Left renal pelvis (tissue), 4 donors: ENCODE data around the gene HIBADH. TPM values are rescaled to one million over a fixed set of nuclear protein-coding genes. Genes with fewer than 3 reads are reported as not detected.
A peak's percentile ranks its signal among the peaks of the same experiment; 100 is the strongest.
"Not testable (repeated sequence)": the region's sequence is repeated elsewhere in the genome, so short reads cannot be mapped to it uniquely, and the experiment has no call there.

ENCODE experiments used
- DNase-seq, 4 donors: peaks; one replicate each; pipeline ENCODE4 v3.0.0-alpha.2; 2013; ENCODE audit warnings: low read depth in 4 of 4, low spot score in 3 of 4
- polyA plus RNA-seq, 4 donors: library from polyadenylated mRNA; unstranded; fragments of 120-200 nt; gene quantifications; one replicate each; pipeline ENCODE4 v1.2.1, GENCODE V29; 2013; ENCODE audit not compliant: insufficient read length in 4 of 4

The HIBADH gene
- polyA plus RNA-seq, 4 donors: 47.8 to 103 (median 87.4) TPM

GRCh38 chr7:27515933-27516332, 146.8 kb downstream of the HIBADH start:
- DNase-seq: no peak

- DNase-seq: no peak
Observed at GRCh38 chr7:27514861-27515260, 147.8 kb downstream of the HIBADH start.

DNA sequence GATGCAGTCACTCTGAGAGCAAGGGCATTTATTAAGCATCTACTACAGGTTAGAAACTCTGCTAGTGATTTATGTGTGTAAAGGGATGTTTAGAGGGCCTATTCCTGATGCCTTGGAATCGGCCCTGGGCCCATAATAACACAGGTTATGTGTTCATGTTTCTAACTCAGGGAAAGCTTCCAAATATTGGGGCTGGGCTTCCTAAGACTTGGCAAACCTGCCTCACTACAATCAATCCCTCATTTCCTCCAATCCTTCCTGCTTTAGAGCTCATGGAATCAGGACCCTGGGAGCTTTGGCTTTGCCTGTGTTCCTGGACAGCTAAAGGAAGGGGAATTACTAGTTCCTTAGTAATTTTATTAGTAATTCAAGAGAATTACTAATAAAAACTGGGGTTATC, 148.8 kb downstream of the HIBADH start:
- no peak for DNase-seq

DNA sequence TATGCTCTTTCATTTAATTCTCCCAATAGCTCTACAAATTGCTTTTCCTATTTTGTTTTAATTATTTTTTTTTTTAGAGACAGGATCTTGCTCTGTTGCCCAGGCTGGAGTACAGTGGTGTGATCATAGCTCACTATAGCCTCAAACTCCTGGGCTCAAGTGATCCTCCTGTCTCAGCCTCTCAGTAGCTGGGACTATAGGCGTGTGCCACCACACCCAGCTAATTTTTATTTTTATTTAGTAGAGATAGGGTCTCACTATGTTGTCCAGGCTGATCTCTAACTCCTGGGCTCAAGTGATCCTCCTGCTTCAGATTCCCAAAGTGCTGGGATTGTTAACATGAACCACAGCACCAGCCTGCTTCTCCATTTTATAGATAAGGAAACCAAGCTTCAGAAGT, 151.3 kb downstream of the HIBADH start:
- not testable (repeated sequence) for DNase-seq

GRCh38 chr7:27510541-27510940, 152.1 kb downstream of the HIBADH start:
- no peak for DNase-seq

GRCh38 chr7:27501879-27502278, 160.8 kb downstream of the HIBADH start:
- not testable (repeated sequence) for DNase-seq

DNA sequence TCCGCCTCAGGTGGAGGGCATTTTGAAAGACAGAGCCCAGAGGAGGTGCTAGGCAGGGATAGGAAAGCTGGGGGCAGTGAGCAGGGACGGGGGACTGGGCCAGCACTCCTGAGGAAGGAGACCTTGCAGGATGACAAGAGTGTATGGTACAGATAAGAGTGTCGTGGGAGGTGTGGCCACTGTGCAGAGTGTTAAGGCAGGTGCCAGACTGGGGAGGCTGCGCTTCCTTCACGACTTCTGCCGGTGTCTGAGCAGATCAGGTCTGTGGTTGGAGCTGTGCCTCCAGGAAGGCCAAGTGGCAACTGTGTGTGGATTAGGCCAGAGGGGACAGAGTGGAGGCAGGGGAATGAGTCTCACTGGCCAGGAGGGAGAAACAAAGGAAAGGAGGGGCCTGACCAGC, 161.7 kb downstream of the HIBADH start:
- DNase-seq: no peak

- DNase-seq: no peak
Observed at GRCh38 chr7:27492224-27492623, 170.5 kb downstream of the HIBADH start.

DNA sequence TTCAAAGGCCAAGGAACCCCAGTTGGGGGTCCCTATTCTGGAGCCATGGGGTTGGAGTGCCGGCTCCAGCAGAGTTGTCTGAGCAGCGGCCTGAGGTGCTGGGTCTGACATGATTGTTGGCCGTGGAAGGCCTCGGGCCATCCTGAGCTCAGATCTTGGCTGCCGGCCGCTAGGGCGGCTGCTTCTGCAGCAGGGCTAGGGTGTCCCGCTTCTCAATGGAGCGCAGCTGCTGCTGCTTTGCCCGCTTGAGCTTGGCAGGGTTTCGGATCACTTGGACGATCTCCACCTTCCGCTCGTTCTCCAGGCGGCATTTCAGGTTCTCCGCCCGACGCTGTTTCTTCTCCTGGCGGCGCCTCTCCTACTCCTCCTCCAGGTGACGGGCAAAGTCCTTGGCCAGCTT, 171.1 kb downstream of the HIBADH start:
- DNase-seq: no peak

GRCh38 chr7:27487509-27487908, 175.2 kb downstream of the HIBADH start:
- DNase-seq: no peak

GRCh38 chr7:27484451-27484850, 178.2 kb downstream of the HIBADH start:
- no peak for DNase-seq

- DNase-seq: no peak
Observed at GRCh38 chr7:27482219-27482618, 180.5 kb downstream of the HIBADH start.

- no peak for DNase-seq
Observed at GRCh38 chr7:27478556-27478955, 184.1 kb downstream of the HIBADH start.

GRCh38 chr7:27478084-27478483, 184.6 kb downstream of the HIBADH start:
- DNase-seq: peak in 2 of 4 donors; percentile 26 to 37

GRCh38 chr7:27476493-27476892, 186.2 kb downstream of the HIBADH start:
- DNase-seq: no peak

Other genes starting within 250 kb of the HIBADH start
- 100 to 1,000 TPM in 3 of 4 donors, 10 to 100 TPM in 1; 74.6 to 133 (median 117) TPM for gene TAX1BP1, start 77.3 kb upstream of the HIBADH start, polyA plus RNA-seq